Epidermal melanocyte (primary cell): Measurements from ENCODE around the gene DENND4A.
"Not testable (repeated sequence)": the region's sequence is repeated elsewhere in the genome, so short reads cannot be mapped to it uniquely, and the experiment has no call there.

ENCODE experiments used
- DNase-seq: peaks from one replicate; pipeline ENCODE4 v3.0.0; 2011; ENCODE audit warnings: low spot score; ENCODE audit not compliant: insufficient read length

Gene DENND4A

GRCh38 chr15:65638109-65638508 lies 154.0 kb downstream of the DENND4A start:
- no peak for DNase-seq

- DNase-seq: no peak
Measured at GRCh38 chr15:65634356-65634755, 157.7 kb downstream of the DENND4A start.

- DNase-seq: no peak
Measured at GRCh38 chr15:65633752-65634151, 158.3 kb downstream of the DENND4A start.

DNA sequence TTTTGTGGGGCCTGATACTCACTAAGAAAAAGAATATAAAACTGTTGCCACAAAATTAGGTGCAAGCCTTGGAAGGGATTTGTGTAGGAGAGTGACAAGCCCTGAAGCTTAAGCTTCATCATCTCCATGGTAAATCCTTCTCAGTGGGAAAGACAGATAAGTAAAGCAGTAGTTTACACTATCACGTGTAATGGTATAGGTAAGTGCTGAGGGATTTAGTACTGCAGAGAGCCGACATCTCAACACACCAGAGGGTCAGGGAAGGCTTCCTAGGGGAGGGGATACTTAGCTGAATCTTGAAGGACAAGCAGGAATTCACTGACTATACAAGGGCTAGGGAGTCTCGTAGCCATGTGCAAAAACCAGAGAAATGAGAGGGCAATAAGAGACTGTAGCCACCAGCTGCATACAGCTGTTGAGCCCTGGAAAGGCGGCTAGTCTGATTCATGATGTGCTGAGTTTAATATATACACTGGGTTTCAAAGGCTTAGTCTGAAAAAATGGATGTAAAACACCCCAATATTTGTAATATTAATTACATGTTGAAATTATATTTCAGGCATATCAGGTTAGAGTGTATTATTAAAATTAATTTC lies 159.2 kb downstream of the DENND4A start:
- no peak for DNase-seq

DNA sequence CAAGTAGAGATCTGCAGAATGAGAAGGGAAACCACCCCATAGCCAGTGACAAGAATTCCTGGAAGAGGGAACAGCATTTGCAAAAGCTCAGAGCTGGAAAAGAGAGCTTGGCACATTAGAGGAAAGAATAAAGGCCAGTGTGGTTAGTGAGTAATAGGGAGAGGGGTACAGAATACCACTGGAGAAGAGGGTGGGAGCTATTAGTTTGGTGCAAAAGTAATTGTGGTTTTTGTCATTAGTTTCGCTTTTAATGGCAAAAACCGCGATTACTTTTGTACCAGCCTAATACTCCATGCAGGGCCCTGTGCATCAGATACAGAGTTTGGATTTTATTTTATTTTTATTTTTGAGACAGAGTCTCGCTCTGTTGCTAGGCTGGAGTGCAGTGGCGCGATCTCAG lies 160.6 kb downstream of the DENND4A start:
- no peak for DNase-seq

- DNase-seq: no peak
Measured at GRCh38 chr15:65630760-65631159, 161.3 kb downstream of the DENND4A start.

- DNase-seq: no peak
Measured at GRCh38 chr15:65629548-65629947, 162.5 kb downstream of the DENND4A start.

DNA sequence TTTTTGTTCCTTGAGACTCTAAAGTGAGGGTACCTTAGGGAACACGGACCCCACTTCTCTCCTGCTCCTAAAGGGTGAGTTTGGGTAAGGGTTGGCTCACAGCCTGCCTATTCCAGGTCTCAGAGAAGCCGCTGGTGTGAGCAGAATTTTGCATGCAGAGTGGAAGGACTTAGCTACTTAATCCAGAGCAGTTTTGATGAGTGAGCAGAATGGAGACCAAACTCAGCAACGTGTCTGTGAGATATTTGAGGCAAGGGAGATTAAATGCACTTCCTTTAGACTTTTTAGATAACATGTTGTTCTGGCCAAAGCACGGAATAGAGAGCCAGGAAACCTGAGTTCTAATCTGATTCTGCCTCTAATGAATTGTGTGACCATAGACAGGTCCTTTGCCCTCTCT lies 165.2 kb downstream of the DENND4A start:
- no peak for DNase-seq

- no peak for DNase-seq
Measured at GRCh38 chr15:65623103-65623502, 169.0 kb downstream of the DENND4A start.

- DNase-seq: no peak
Measured at GRCh38 chr15:65621638-65622037, 170.5 kb downstream of the DENND4A start, which contains the start of gene SLC24A1. Gene SLC24A1, plus strand, starts transcription at chr15:65621938. Its CDS starts 2,143 bp downstream, at chr15:65624081.

GRCh38 chr15:65620833-65621232 lies 171.3 kb downstream of the DENND4A start:
- no peak for DNase-seq

DNA sequence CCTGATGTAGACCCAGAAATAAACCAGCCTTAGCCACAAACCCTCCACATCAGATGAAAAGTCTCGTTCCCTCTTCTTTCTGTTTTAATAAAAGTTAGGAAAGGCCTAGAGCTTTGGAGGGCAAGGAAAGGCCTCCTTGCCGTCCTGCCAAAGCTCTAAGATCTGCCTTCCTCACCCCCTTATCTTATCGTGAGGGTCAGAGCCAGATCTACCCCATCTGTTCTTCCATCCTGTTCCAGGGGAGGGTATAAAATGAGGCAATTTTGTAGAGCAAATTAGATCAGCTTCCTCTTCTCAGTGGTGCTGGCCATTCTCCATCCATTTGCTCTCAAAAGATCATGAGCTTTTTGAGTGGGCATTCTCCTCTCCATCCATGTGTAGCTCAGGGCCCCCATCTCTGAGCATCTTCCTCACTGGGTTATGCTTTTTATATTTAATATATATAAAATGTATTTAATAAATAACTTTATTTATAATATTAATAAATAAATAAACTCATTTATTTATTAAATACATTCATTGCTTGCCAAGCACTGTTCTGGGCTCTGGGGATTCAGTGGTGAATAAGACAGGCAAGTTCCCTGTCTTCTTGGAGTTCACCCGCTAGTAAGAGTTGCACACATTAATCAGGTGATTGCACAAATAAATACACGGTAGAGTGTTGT lies 172.3 kb downstream of the DENND4A start:
- DNase-seq: no peak

DNA sequence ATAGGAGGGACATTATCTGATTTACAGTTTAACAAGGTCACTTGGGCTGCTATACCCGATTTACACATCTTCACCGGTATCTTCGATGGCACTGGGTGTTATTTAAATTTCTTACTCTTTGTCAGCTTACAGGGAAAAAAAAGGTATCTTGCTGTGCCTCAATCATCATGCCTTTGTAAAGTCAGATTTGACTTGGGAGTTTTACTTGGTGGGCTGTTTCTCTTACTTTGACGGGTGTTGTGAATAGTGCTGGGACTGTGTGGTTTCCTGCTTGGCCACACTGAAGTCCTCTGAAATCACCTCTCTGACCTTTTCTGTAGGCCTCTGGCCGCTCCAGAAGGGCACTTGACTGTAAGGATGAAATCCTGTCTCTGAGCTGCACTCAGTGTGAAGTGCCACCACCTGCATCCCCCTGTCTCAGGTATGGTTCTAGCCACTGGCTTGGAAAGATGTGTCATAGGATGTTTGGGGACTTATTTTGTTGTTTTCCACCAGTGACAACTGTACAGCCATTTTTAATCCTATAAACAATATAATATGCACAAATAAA lies 173.5 kb downstream of the DENND4A start:
- DNase-seq: no peak

GRCh38 chr15:65615887-65616286 lies 176.2 kb downstream of the DENND4A start:
- DNase-seq: not testable (repeated sequence)

DNA sequence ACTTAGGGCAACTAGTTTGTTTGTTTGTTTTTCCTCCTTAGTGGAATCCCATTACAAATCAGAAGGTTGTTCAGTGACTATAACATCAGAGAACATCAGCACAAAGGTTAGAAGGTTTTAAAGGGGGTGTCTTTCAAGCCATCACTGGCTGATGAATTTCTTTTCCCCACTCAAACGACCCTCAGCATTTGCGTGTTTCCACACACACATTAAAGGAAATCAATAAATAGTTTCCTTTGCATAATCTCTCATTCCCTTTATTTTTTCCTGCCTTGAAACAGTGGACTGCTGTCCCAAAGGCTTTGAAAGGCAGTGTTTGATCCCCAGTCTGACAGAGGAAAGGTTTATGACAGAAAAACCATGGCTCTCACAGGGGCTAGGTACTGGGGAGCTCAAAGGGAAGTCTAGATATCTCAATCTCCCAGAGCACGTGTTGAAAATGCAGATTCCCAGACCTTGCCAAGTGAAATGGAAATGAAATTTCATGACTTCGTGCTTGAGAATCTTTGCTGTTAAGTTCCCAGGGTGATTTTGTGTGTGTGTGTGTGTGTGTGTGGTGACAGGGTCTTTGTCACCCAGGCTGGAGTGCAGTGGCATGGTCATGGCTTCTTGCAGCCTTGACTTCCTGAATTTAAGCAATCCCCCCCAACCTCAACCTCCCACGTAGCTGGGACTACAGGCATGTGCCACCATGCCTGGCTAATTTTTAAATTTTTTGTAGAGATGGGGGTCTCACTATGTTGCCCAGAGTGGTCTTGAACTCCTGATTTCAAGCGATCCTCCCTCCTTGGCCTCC lies 178.9 kb downstream of the DENND4A start:
- DNase-seq: no peak

DNA sequence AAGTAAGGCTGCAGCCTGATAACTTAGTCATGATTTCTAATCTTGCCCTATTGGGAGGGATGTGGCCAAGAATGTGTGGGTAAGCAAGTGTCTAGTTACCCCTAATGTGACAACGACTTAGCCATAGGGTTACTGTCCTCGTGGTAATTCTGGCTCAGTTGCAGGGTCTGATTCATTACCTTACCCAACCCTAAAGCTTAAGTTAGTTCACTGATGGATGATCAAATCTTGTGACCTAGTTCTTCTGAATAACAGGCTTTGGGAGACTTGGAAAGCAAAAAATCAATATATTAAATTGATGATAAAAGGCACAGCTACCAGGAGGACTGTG lies 179.5 kb downstream of the DENND4A start:
- no peak for DNase-seq

DNA sequence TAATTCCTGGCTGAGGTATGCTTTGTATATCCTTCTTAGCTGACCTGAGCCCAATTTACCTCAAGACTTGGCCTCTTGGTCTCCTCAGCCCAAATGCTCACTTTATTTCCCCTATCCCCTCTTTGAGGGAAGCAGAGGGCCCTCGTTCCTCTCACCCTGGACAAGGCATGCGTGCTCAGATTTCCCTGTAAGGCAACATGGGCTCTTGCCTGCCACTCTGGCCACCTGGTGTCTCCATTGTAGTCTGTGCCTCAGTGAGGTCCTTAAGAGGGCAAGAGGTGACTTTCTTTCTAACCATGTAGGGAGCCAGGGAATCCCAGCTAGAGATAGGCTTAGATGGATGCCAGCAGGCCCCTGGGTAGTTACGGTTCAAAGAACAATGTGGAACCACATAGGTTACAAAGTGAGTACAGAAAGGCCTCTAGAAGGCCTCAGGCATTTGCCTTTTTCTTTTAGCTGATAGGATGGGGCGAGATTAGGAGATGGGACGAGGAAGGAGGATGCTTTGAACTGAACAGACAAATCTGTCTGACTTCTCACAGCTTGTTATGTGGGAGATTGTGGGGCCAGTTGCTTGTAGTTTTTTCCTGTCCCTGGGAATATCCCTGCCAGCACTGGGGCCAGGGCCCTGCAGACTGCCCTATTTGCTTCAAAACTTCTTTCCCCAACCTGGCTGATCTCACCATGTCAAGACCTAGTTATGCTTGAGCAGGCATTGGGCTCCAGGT lies 180.0 kb downstream of the DENND4A start:
- no peak for DNase-seq

DNA sequence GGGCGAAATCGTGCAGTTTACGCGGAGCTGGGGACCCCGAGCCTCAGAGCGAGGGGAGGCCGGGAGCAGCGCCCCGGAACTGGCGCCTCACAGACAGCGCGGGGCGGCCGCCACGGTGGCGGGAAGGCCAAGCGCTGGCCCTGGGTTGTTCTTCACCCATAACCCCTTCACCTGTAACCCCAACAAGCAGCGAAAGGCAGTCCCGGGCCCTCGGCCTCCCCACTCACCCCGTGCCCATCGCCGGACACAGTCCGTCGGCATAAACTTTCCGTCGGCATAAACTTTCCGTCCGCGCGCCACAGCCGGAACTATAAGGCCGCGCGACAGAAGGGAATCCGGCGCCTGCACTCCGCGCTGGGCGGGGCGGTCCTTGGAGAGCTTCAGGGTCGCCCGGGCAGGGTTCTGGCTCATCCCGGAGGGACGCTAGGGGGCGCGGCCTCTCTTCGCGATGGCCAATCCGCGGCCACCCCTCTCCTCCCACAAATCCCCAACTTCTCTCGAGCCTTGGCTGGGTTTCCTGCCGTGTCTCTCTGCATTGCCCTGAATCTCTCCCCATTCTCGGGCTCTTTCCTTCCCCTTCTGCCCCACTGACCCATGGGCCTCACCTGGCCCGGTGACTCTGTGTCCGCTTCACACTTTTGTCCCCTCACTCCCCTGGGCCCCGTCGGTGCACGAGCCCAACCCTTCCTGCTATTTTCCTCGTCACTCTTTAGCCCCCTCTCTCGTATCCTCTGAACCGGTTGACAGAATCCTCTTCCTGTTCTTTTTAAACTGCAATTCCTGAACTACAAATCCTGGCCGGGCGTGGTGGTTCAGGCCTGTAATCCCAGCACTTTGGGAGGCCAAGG lies 181.0 kb downstream of the DENND4A start, which contains the start of gene INTS14:
Gene INTS14 (minus strand): TSS at position 261 of the 848 bp plus-strand sequence. CDS start 3,751 bp downstream, outside the sequence.
- DNase-seq: peak; percentile 92
